ENCODE data around the gene SPP1. TPM values are rescaled to one million over a fixed set of nuclear protein-coding genes. Genes with fewer than 3 reads are reported as not detected.

The SPP1 gene
- total RNA-seq, 1 experiment from 2014 or later, result not detected

- Histone ChIP-seq H3K9me3 (ENCODE audit: low read length) (no peaks in the 10 kb centered on the region), H3K79me2 (ENCODE audit: low read length) (no peaks in the 10 kb centered on the region), H3K4me2 (ENCODE audit: low read length) (no peak overlapping the region), H3K9me2 (replicated peaks; ENCODE audit: low read length) (no peaks in the 10 kb centered on the region), H3K36me3 (ENCODE audit: low read depth, low read length) (no peaks in the 10 kb centered on the region), H3K4me1 (ENCODE audit: insufficient read depth, low read length) (no peaks in the 10 kb centered on the region), H4K20me1 (ENCODE audit: low read length) (no peaks in the 10 kb centered on the region), H2AFZ (ENCODE audit: low read length) (no peak overlapping the region), H3K4me3 (ENCODE audit: low read length) (no peak overlapping the region), H3K27me3 (ENCODE audit: low read length) (no peaks in the 10 kb centered on the region), H3F3A (ENCODE audit: low read length, unreplicated experiment) (no peaks in the 10 kb centered on the region), H3K9ac (ENCODE audit: low read length) (no peak overlapping the region), H3K27ac (ENCODE audit: low read length) (no peak overlapping the region)
- POLR2A ChIA-PET (ENCODE audit: unreplicated experiment), result no interaction called here
- ATAC-seq (no peak), DNase-seq (no peak)
- CTCF ChIA-PET, result no interaction called here
- intact Hi-C loops (cut with micrococcal nuclease), result no loop called here
- no TSS peak for BruUV-seq (replicated peaks)
- TF ChIP-seq, protein P1, sequence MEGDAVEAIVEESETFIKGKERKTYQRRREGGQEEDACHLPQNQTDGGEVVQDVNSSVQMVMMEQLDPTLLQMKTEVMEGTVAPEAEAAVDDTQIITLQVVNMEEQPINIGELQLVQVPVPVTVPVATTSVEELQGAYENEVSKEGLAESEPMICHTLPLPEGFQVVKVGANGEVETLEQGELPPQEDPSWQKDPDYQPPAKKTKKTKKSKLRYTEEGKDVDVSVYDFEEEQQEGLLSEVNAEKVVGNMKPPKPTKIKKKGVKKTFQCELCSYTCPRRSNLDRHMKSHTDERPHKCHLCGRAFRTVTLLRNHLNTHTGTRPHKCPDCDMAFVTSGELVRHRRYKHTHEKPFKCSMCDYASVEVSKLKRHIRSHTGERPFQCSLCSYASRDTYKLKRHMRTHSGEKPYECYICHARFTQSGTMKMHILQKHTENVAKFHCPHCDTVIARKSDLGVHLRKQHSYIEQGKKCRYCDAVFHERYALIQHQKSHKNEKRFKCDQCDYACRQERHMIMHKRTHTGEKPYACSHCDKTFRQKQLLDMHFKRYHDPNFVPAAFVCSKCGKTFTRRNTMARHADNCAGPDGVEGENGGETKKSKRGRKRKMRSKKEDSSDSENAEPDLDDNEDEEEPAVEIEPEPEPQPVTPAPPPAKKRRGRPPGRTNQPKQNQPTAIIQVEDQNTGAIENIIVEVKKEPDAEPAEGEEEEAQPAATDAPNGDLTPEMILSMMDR (conservative IDR thresholded peaks at IDR 0.05; ENCODE audit: low read depth, low read length), result no peak
- TF ChIP-seq EZH2phosphoT487 (IDR thresholded peaks at IDR 0.05; ENCODE audit: borderline replicate concordance, low read length), result no peak
- TF ChIP-seq EZH2 (IDR thresholded peaks at IDR 0.05; ENCODE audit: low read length, unreplicated experiment), result no peak
Observed at GRCh38 chr4:88001871-88002270, 26.4 kb downstream of the SPP1 start.

DNA sequence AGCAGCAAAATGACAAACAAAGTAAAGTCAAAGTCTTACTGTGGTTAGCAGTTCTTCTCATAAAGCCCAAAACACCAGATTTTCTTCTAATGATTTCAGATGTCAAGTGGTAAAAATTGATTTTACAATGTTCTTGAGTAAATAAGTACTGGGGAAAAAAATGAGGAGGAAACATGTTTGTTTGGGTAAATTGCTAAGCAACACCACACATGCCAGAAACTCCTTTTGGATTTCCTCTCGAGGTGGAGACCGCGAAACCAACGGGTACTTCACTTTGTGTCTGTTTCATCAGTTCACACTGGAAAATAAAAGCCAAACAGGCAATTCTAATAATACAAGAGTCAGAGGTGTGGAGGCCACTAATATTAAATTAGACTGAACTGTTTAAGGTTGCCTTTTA, 27.3 kb downstream of the SPP1 start:
- no peak for ATAC-seq
- DNase-seq, result no peak
- H3K27me3 ChIP-seq (ENCODE audit: low read length), result no peaks in the 10 kb centered on the region
- intact Hi-C loops (cut with micrococcal nuclease), result no loop called here
- no peaks in the 10 kb centered on the region for H3K9me3 ChIP-seq (ENCODE audit: low read length)
- CTCF ChIA-PET, result no interaction called here
- H3F3A ChIP-seq (ENCODE audit: low read length, unreplicated experiment), result no peaks in the 10 kb centered on the region
- H3K4me1 ChIP-seq (ENCODE audit: insufficient read depth, low read length), result no peaks in the 10 kb centered on the region
- H2AFZ ChIP-seq (ENCODE audit: low read length), result no peak overlapping the region
- no peaks in the 10 kb centered on the region for H3K9me2 ChIP-seq (replicated peaks; ENCODE audit: low read length)
- no peak overlapping the region for H3K27ac ChIP-seq (ENCODE audit: low read length)
- TF ChIP-seq EZH2phosphoT487 (IDR thresholded peaks at IDR 0.05; ENCODE audit: borderline replicate concordance, low read length) (no peak), EZH2 (IDR thresholded peaks at IDR 0.05; ENCODE audit: low read length, unreplicated experiment) (no peak)
- TF ChIP-seq, protein P1 (conservative IDR thresholded peaks at IDR 0.05; ENCODE audit: low read depth, low read length), result no peak
- BruUV-seq (replicated peaks), result no TSS peak
- H3K4me2 ChIP-seq (ENCODE audit: low read length), result no peak overlapping the region
- H3K79me2 ChIP-seq (ENCODE audit: low read length), result no peaks in the 10 kb centered on the region
- no peak overlapping the region for H3K4me3 ChIP-seq (ENCODE audit: low read length)
- no peak overlapping the region for H3K9ac ChIP-seq (ENCODE audit: low read length)
- POLR2A ChIA-PET (ENCODE audit: unreplicated experiment), result no interaction called here
- H3K36me3 ChIP-seq (ENCODE audit: low read depth, low read length), result no peaks in the 10 kb centered on the region
- H4K20me1 ChIP-seq (ENCODE audit: low read length), result no peaks in the 10 kb centered on the region

DNA sequence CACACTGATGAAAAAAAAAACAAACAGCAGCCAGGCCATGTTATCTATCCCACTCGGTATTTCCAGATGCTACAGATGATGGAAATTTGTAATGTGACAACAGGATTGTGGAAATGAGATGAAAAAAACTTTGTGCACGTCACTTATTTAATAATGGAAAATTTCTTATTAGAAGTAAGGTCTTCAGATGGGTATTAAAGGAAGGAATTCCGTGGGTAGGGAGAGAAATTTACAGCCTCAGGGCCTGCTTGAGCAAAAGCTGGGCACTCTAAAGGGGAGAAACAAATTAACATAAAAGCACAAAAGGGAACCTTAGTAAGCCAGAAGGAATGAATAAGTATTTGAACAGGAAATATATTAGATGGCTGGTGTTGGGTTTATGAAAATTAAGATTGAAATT, 27.7 kb downstream of the SPP1 start:
- Histone ChIP-seq H3K36me3 (ENCODE audit: low read depth, low read length) (no peaks in the 10 kb centered on the region), H3F3A (ENCODE audit: low read length, unreplicated experiment) (no peaks in the 10 kb centered on the region), H2AFZ (ENCODE audit: low read length) (no peak overlapping the region), H4K20me1 (ENCODE audit: low read length) (no peaks in the 10 kb centered on the region), H3K9ac (ENCODE audit: low read length) (no peak overlapping the region), H3K27ac (ENCODE audit: low read length) (no peak overlapping the region), H3K79me2 (ENCODE audit: low read length) (peaks cover 4% of the 10 kb centered on the region), H3K9me2 (replicated peaks; ENCODE audit: low read length) (no peaks in the 10 kb centered on the region), H3K4me3 (ENCODE audit: low read length) (no peak overlapping the region), H3K9me3 (ENCODE audit: low read length) (no peaks in the 10 kb centered on the region), H3K4me1 (ENCODE audit: insufficient read depth, low read length) (no peaks in the 10 kb centered on the region), H3K27me3 (ENCODE audit: low read length) (no peaks in the 10 kb centered on the region), H3K4me2 (ENCODE audit: low read length) (no peak overlapping the region)
- BruUV-seq (replicated peaks), result no TSS peak
- DNase-seq (no peak), ATAC-seq (no peak)
- ChIA-PET CTCF (no interaction called here), POLR2A (ENCODE audit: unreplicated experiment) (no interaction called here)
- no peak for TF ChIP-seq EZH2 (IDR thresholded peaks at IDR 0.05; ENCODE audit: low read length, unreplicated experiment)
- TF ChIP-seq, protein P1 (conservative IDR thresholded peaks at IDR 0.05; ENCODE audit: low read depth, low read length), result no peak
- TF ChIP-seq EZH2phosphoT487 (IDR thresholded peaks at IDR 0.05; ENCODE audit: borderline replicate concordance, low read length), result no peak
- intact Hi-C loops (cut with micrococcal nuclease), result no loop called here
